Parathyroid adenoma (tissue), 2 donors: ENCODE results near the gene GNAI1.

Experiments used
- H2AFZ ChIP-seq: fragments of 300-600 bp; sonication (generic); one replicate; pipeline ENCODE4 v1.7.0; 2017; ENCODE audit warnings: antibody characterized with exemption, mild to moderate bottlenecking
- H3K27ac ChIP-seq: fragments of 300-600 bp; sonication (generic); one replicate; pipeline ENCODE4 v1.7.0; 2017
- H3K27me3 ChIP-seq: fragments of 300-600 bp; sonication (generic); one replicate; pipeline ENCODE4 v1.7.0; 2017; ENCODE audit warnings: low read length; ENCODE audit not compliant: control insufficient read depth, insufficient read depth
- H3K36me3 ChIP-seq: fragments of 300-600 bp; sonication (generic); one replicate; pipeline ENCODE4 v1.7.0; 2017; ENCODE audit warnings: low read length; ENCODE audit not compliant: control insufficient read depth, insufficient read depth
- H3K4me1 ChIP-seq: fragments of 300-600 bp; sonication (generic); one replicate; pipeline ENCODE4 v1.7.0; 2017; ENCODE audit warnings: control low read depth
- H3K4me2 ChIP-seq: fragments of 300-600 bp; sonication (generic); one replicate; pipeline ENCODE4 v1.7.0; 2017; ENCODE audit warnings: low read length
- H3K4me3 ChIP-seq: fragments of 300-600 bp; sonication (generic); one replicate; pipeline ENCODE4 v1.7.0; 2017; ENCODE audit warnings: low read depth, low read length
- H3K79me2 ChIP-seq: fragments of 300-600 bp; sonication (generic); one replicate; pipeline ENCODE4 v1.7.0; 2017; ENCODE audit warnings: control low read depth
- H3K9ac ChIP-seq: fragments of 300-600 bp; sonication (generic); one replicate; pipeline ENCODE4 v1.7.0; 2017; ENCODE audit warnings: mild to moderate bottlenecking
- H3K9me3 ChIP-seq: fragments of 300-600 bp; sonication (generic); one replicate; pipeline ENCODE4 v1.7.0; 2017; ENCODE audit warnings: low read length; ENCODE audit not compliant: control insufficient read depth
- CTCF ChIP-seq: fragments of 300-600 bp; sonication (generic); IDR thresholded peaks from one replicate; pipeline ENCODE4 v1.7.0; 2017; ENCODE audit warnings: antibody characterized with exemption, mild to moderate bottlenecking
- donor health status: primary hyperparathyroidism.

Gene GNAI1

GRCh38 chr7:80089366-80089765 lies 45.3 kb upstream of the GNAI1 start:
- H3K9ac ChIP-seq, result no peak overlapping the region
- H3K4me2 ChIP-seq, result no peak overlapping the region
- H3K9me3 ChIP-seq, result no peaks in the 10 kb centered on the region
- H3K27me3 ChIP-seq, result no peaks in the 10 kb centered on the region
- no peaks in the 10 kb centered on the region for H3K79me2 ChIP-seq
- no peak overlapping the region for H3K27ac ChIP-seq
- no peaks in the 10 kb centered on the region for H3K4me1 ChIP-seq
- H3K4me3 ChIP-seq, result no peak overlapping the region
- no peak overlapping the region for H2AFZ ChIP-seq
- TF ChIP-seq CTCF, result no peak
- H3K36me3 ChIP-seq, result no peaks in the 10 kb centered on the region

GRCh38 chr7:80093349-80093748 lies 41.3 kb upstream of the GNAI1 start:
- Histone ChIP-seq H3K79me2 (no peaks in the 10 kb centered on the region), H3K4me1 (no peaks in the 10 kb centered on the region), H3K9ac (no peak overlapping the region), H3K4me2 (no peak overlapping the region), H3K4me3 (no peak overlapping the region), H3K27me3 (no peaks in the 10 kb centered on the region), H3K36me3 (no peaks in the 10 kb centered on the region), H2AFZ (no peak overlapping the region), H3K9me3 (no peaks in the 10 kb centered on the region), H3K27ac (no peak overlapping the region)
- no peak for TF ChIP-seq CTCF

GRCh38 chr7:80095545-80095944 lies 39.1 kb upstream of the GNAI1 start:
- H3K4me2 ChIP-seq, result no peak overlapping the region
- no peaks in the 10 kb centered on the region for H3K79me2 ChIP-seq
- H3K9ac ChIP-seq, result no peak overlapping the region
- H2AFZ ChIP-seq, result no peak overlapping the region
- no peak overlapping the region for H3K27ac ChIP-seq
- TF ChIP-seq CTCF, result peak; percentile 55
- no peak overlapping the region for H3K4me3 ChIP-seq
- no peaks in the 10 kb centered on the region for H3K36me3 ChIP-seq
- no peaks in the 10 kb centered on the region for H3K9me3 ChIP-seq
- no peaks in the 10 kb centered on the region for H3K27me3 ChIP-seq
- H3K4me1 ChIP-seq, result no peaks in the 10 kb centered on the region

- TF ChIP-seq CTCF, result no peak
- Histone ChIP-seq H3K27me3 (no peaks in the 10 kb centered on the region), H3K36me3 (no peaks in the 10 kb centered on the region), H3K4me2 (no peak overlapping the region), H3K9me3 (no peaks in the 10 kb centered on the region), H3K4me3 (no peak overlapping the region), H3K9ac (no peak overlapping the region), H3K4me1 (no peaks in the 10 kb centered on the region), H3K27ac (no peak overlapping the region), H2AFZ (no peak overlapping the region), H3K79me2 (no peaks in the 10 kb centered on the region)
Observed at GRCh38 chr7:80097756-80098155, 36.9 kb upstream of the GNAI1 start.

- Histone ChIP-seq H3K9me3 (no peaks in the 10 kb centered on the region), H2AFZ (no peak overlapping the region), H3K4me3 (no peak overlapping the region), H3K9ac (no peak overlapping the region), H3K27ac (no peak overlapping the region), H3K36me3 (no peaks in the 10 kb centered on the region), H3K4me1 (no peaks in the 10 kb centered on the region), H3K79me2 (no peaks in the 10 kb centered on the region), H3K4me2 (no peak overlapping the region), H3K27me3 (no peaks in the 10 kb centered on the region)
- TF ChIP-seq CTCF, result no peak
Observed at GRCh38 chr7:80098795-80099194, 35.8 kb upstream of the GNAI1 start.
